HCT116 (cell line): ENCODE data around the gene RANBP6. TPM values are rescaled to one million over a fixed set of nuclear protein-coding genes. Genes with fewer than 3 reads are reported as not detected.

Source experiments
- ATAC-seq: fragments of 200-7000 bp; cut with Tn5 transposase; 2 replicates; pipeline ENCODE4 v1.9.1; 2020; ENCODE audit warnings: mild to moderate bottlenecking, moderate library complexity
- BruUV-seq: library from RNA; stranded (reverse); fragments of 400-500 nt; replicated peaks from 2 replicates; lab custom pipeline; 2021; lab: Mats Ljungman, UMichigan
- CTCF ChIA-PET: fragments of 300-600 bp; sonication (Branson Sonifier 250); formaldehyde crosslinking; loops from one replicate; lab custom pipeline; 2021; ENCODE audit warnings: antibody characterized with exemption; lab: Charles Lee
- POLR2A ChIA-PET: fragments of 300-600, 350-600 bp; sonication (Branson Sonifier 250); formaldehyde crosslinking; loops from one replicate; lab custom pipeline; 2021; ENCODE audit warnings: antibody characterized with exemption; lab: Charles Lee
- RAD21 ChIA-PET, 2 experiments: fragments of 300-600 bp; sonication (Branson Sonifier 250); formaldehyde crosslinking; loops; one replicate each; lab custom pipeline; 2023; ENCODE audit warnings: low total read pairs in 2 of 2; ENCODE audit not compliant: uncharacterized antibody in 2 of 2, unreplicated experiment in 2 of 2, low non-redundant PET in 1 of 2; lab: Charles Lee
- DNase-seq: peaks from one replicate; pipeline ENCODE4 v3.0.0-alpha.2; 2010; ENCODE audit warnings: low read depth, low spot score
- H2AFZ ChIP-seq: fragments of 200-600 bp; shearing (Covaris generic), sonication (generic); 2 replicates; pipeline ENCODE4 v1.6.1; 2017; ENCODE audit warnings: low read depth, mixed run types, mixed read lengths, antibody characterized with exemption, low read length; ENCODE audit not compliant: poor library complexity, severe bottlenecking
- H3K27ac ChIP-seq: 2 replicates; pipeline ENCODE4 v1.5.1; 2012; ENCODE audit warnings: low read depth, low read length
- H3K27me3 ChIP-seq: fragments of 200-600 bp; sonication (generic); 2 replicates; pipeline ENCODE4 v1.6.1; 2016; ENCODE audit warnings: mixed run types, low read length, mixed read lengths; ENCODE audit not compliant: insufficient read depth
- H3K36me3 ChIP-seq, 2 experiments: fragments of 200-500 bp in 1 of 2; fragments of 200-600 bp in 1 of 2; sonication (Bioruptor generic) in 1 of 2; sonication (generic) in 1 of 2; 2 replicates each; pipeline versions ENCODE4 v1.5.1 to v1.6.1; 2014 to 2016; ENCODE audit warnings: low read length in 2 of 2, inconsistent platforms in 1 of 2, mixed read lengths in 1 of 2, mixed run types in 1 of 2; ENCODE audit not compliant: insufficient read depth in 2 of 2, control insufficient read depth in 1 of 2
- H3K4me1 ChIP-seq, 2 experiments: fragments of 200-600 bp in 1 of 2; sonication (generic) in 1 of 2; 2 replicates each; pipeline versions ENCODE4 v1.5.1 to v1.6.1; 2012 to 2017; ENCODE audit warnings: low read length in 2 of 2, inconsistent platforms in 1 of 2, mild to moderate bottlenecking in 1 of 2, mixed read lengths in 1 of 2, mixed run types in 1 of 2, moderate library complexity in 1 of 2; ENCODE audit not compliant: insufficient read depth in 2 of 2, control insufficient read depth in 1 of 2
- H3K4me2 ChIP-seq: fragments of 200-600 bp; sonication (generic); 2 replicates; pipeline ENCODE4 v1.6.1; 2017; ENCODE audit warnings: mixed run types, low read length, mixed read lengths
- H3K4me3 ChIP-seq, 2 experiments: fragments of 200-600 bp in 1 of 2; sonication (generic) in 1 of 2; replicated peaks in 1 of 2; 2 replicates each; pipeline ENCODE4 v1.5.1; 2011 to 2016; ENCODE audit warnings: low read length in 2 of 2, control low read depth in 1 of 2, low read depth in 1 of 2, mild to moderate bottlenecking in 1 of 2, mixed read lengths in 1 of 2, mixed run types in 1 of 2
- H3K79me2 ChIP-seq: fragments of 200-600 bp; sonication (generic); 2 replicates; pipeline ENCODE4 v1.6.1; 2017; ENCODE audit warnings: mild to moderate bottlenecking, mixed run types, low read length, moderate library complexity, mixed read lengths; ENCODE audit not compliant: insufficient read depth
- H3K9ac ChIP-seq: fragments of 200-600 bp; sonication (generic); 2 replicates; pipeline ENCODE4 v1.6.1; 2016; ENCODE audit warnings: low read length, mixed read lengths
- H3K9me2 ChIP-seq: fragments of 200-600 bp; sonication (generic), shearing (Covaris generic); 2 replicates; pipeline ENCODE4 v1.6.1; 2017; ENCODE audit warnings: mixed run types, mild to moderate bottlenecking, moderate library complexity; ENCODE audit not compliant: insufficient read depth
- H3K9me3 ChIP-seq, 2 experiments: fragments of 200-500 bp in 1 of 2; fragments of 200-600 bp in 1 of 2; sonication (Bioruptor generic) in 1 of 2; sonication (generic) in 1 of 2; 2 replicates each; pipeline ENCODE4 v1.6.1; 2014 to 2017; ENCODE audit warnings: low read length in 2 of 2, mixed read lengths in 2 of 2, inconsistent platforms in 1 of 2, low read depth in 1 of 2, mild to moderate bottlenecking in 1 of 2, mixed run types in 1 of 2, moderate library complexity in 1 of 2; ENCODE audit not compliant: control insufficient read depth in 1 of 2, insufficient read depth in 1 of 2
- H4K20me1 ChIP-seq: fragments of 200-600 bp; sonication (generic), shearing (Covaris generic); 2 replicates; pipeline ENCODE4 v1.6.1; 2017; ENCODE audit warnings: mixed run types, mild to moderate bottlenecking, moderate library complexity; ENCODE audit not compliant: insufficient read depth
- ATF3 ChIP-seq: IDR thresholded peaks from 2 replicates; pipeline ENCODE4 v1.6.1; 2012
- CBX3 ChIP-seq: IDR thresholded peaks from 2 replicates; pipeline ENCODE4 v1.6.1; 2012; ENCODE audit warnings: low read depth
- CEBPB ChIP-seq: IDR thresholded peaks from 2 replicates; pipeline ENCODE4 v1.6.1; 2012; ENCODE audit warnings: low read depth
- EZH2 ChIP-seq: fragments of 200-600 bp; sonication (generic); IDR thresholded peaks from 2 replicates; pipeline ENCODE4 v1.6.1; 2017; ENCODE audit warnings: antibody characterized with exemption, mixed run types
- EZH2phosphoT487 ChIP-seq: fragments of 200-600 bp; IDR thresholded peaks from 2 replicates; pipeline ENCODE4 v1.6.1; 2018; ENCODE audit warnings: antibody characterized with exemption, borderline replicate concordance
- FOSL1 ChIP-seq: IDR thresholded peaks from 2 replicates; pipeline ENCODE4 v1.6.1; 2012; ENCODE audit warnings: low read depth
- JUND ChIP-seq: IDR thresholded peaks from 2 replicates; pipeline ENCODE4 v1.6.1; 2012
- MAX ChIP-seq: IDR thresholded peaks from 2 replicates; pipeline ENCODE4 v1.6.1; 2012
- POLR2A ChIP-seq: IDR thresholded peaks from 2 replicates; pipeline ENCODE4 v1.7.0; 2011; ENCODE audit warnings: borderline replicate concordance; ENCODE audit not compliant: insufficient read depth, insufficient read length; ENCODE audit errors: extremely low read depth
- POLR2AphosphoS5 ChIP-seq: IDR thresholded peaks from 2 replicates; pipeline ENCODE4 v1.6.1; 2011; ENCODE audit warnings: mild to moderate bottlenecking, low read depth, low read length, moderate library complexity
- REST ChIP-seq: IDR thresholded peaks from 2 replicates; pipeline ENCODE4 v1.6.1; 2012; ENCODE audit warnings: low read depth
- SIN3A ChIP-seq: IDR thresholded peaks from 2 replicates; pipeline ENCODE4 v1.6.1; 2012; ENCODE audit warnings: low read depth
- SP1 ChIP-seq: IDR thresholded peaks from 2 replicates; pipeline ENCODE4 v1.6.1; 2012; ENCODE audit warnings: low read depth
- SRF ChIP-seq: IDR thresholded peaks from 2 replicates; pipeline ENCODE4 v1.6.1; 2012; ENCODE audit warnings: low read depth
- ZFX ChIP-seq: fragments of 450-650 bp; IDR thresholded peaks from 2 replicates; pipeline ENCODE4 v1.6.1; 2017
- ZNF274 ChIP-seq: fragments of 200-500 bp; sonication (Bioruptor generic); IDR thresholded peaks from 2 replicates; pipeline ENCODE4 v1.6.1; 2014; ENCODE audit warnings: mild to moderate bottlenecking, low read depth, low read length, inconsistent platforms
- intact Hi-C: fragments of 100-400 bp; cut with micrococcal nuclease; formaldehyde crosslinking; loops from 2 replicates; pipeline ENCODE4 v1.10.0; 2022
- total RNA-seq: library from RNA; stranded (reverse); gene quantifications from one replicate; pipeline ENCODE4 v1.2.1, GENCODE V29; 2021; ENCODE audit not compliant: unreplicated experiment

Gene RANBP6
- total RNA-seq, 1 experiment from 2014 or later = 12.7 TPM

- Histone ChIP-seq H3K4me1 (no peaks in the 10 kb centered on the region), H3K9me2 (no peaks in the 10 kb centered on the region), H3K27me3 (no peaks in the 10 kb centered on the region), H3K36me3 (no peaks in the 10 kb centered on the region), H3K9ac (no peak overlapping the region), H4K20me1 (no peaks in the 10 kb centered on the region), H2AFZ (no peak overlapping the region), H3K27ac (no peak overlapping the region), H3K9me3 (no peaks in the 10 kb centered on the region), H3K79me2 (no peaks in the 10 kb centered on the region), H3K4me3 (no peak overlapping the region), H3K4me2 (no peak overlapping the region)
- DNase-seq (no peak), ATAC-seq (no peak)
- CTCF ChIA-PET = no interaction called here
- POLR2A ChIA-PET = no interaction called here
- intact Hi-C loops = no loop called here
- no TSS peak for BruUV-seq
- TF ChIP-seq SIN3A (no peak), JUND (no peak), SP1 (no peak), ZFX (no peak), MAX (no peak), ATF3 (no peak), FOSL1 (no peak), EZH2 (no peak), POLR2A (no peak), SRF (no peak), EZH2phosphoT487 (no peak), ZNF274 (no peak), CBX3 (no peak), CEBPB (no peak), POLR2AphosphoS5 (no peak), REST (no peak)
- RAD21 ChIA-PET = no interaction called here
Measured at GRCh38 chr9:6036391-6036790, 21.0 kb upstream of the RANBP6 start.
